Ovary (tissue), 9 donors: ENCODE data around the gene LMTK2. TPM values are rescaled to one million over a fixed set of nuclear protein-coding genes. Genes with fewer than 3 reads are reported as not detected.

Experiments
- DNase-seq, 5 donors: peaks; one replicate each; pipeline ENCODE4 v3.0.0-alpha.2; 2019 to 2020
- H3K27ac ChIP-seq, 2 donors: fragments of 200-600 bp; one replicate each; pipeline versions ENCODE4 v1.5.1 to v1.8.0; 2019 to 2022
- H3K27me3 ChIP-seq: fragments of 200-600 bp; one replicate; pipeline ENCODE4 v1.8.0; 2022
- H3K36me3 ChIP-seq: fragments of 200-600 bp; sonication (generic); one replicate; pipeline ENCODE4 v1.5.1; 2019
- H3K4me1 ChIP-seq: one replicate; pipeline ENCODE4 v1.8.1; 2013; ENCODE audit warnings: mild to moderate bottlenecking, moderate library complexity; ENCODE audit not compliant: insufficient read depth
- H3K4me3 ChIP-seq: fragments of 200-600 bp; sonication (generic); one replicate; pipeline ENCODE4 v1.5.1; 2017
- H3K9me3 ChIP-seq, 2 donors: fragments of 200-600 bp in 1 of 2; sonication (generic) in 1 of 2; one replicate each; pipeline versions ENCODE4 v1.5.1 to v1.8.1; 2013 to 2019; ENCODE audit warnings: mild to moderate bottlenecking in 1 of 2, moderate library complexity in 1 of 2
- CTCF ChIP-seq, 3 donors: fragments of 450-650 bp in 2 of 3; fragments of 200-600 bp in 1 of 3; IDR thresholded peaks; one replicate each; pipeline versions ENCODE4 v1.5.1 to v1.8.0; 2016 to 2022; ENCODE audit warnings: antibody characterized with exemption in 3 of 3, mild to moderate bottlenecking in 1 of 3
- EP300 ChIP-seq: sonication (generic); formaldehyde crosslinking; IDR thresholded peaks from one replicate; pipeline ENCODE4 v1.6.1; 2017; ENCODE audit warnings: antibody characterized with exemption
- POLR2A ChIP-seq: fragments of 450-650 bp; IDR thresholded peaks from one replicate; pipeline ENCODE4 v1.6.1; 2017; ENCODE audit warnings: antibody characterized with exemption, mild to moderate bottlenecking, moderate library complexity
- WGBS, 3 donors: extraction: QIAGEN DNeasy Blood & Tissue Kit in 1 of 3; methylation state at CpG; one replicate each; pipeline versions ENCODE4 v1.1.5 to v1.1.7; 2013 to 2017; 5-methylcytosine and 5-hydroxymethylcytosine counted together
- intact Hi-C, 4 donors: fragments of 100-400 bp; cut with DNase I; formaldehyde crosslinking; loops; one replicate each; pipeline versions ENCODE4 v1.11.0 to v1.15.1; 2022 to 2023
- polyA plus RNA-seq, 2 donors: library from polyadenylated mRNA; stranded (reverse); fragments of 200-250 nt in 1 of 2; fragments of 350-450 nt in 1 of 2; fragmentation: Illumina TruSeq in 1 of 2; extraction: RNeasy Lipid Tissue Mini Kit (QIAGEN cat#74804) in 1 of 2; gene quantifications; one replicate each; pipeline ENCODE4 v1.2.3, GENCODE V29; 2013 to 2014
- total RNA-seq, 7 donors: library from RNA; depleted of rRNA in 2 of 7; stranded (reverse); fragments of >200 nt in 2 of 7; fragmentation: NEBNext Ultra II Directional in 3 of 7; extraction: Animal tissue kit (Norgen Biotek cat#: 25700) in 3 of 7; gene quantifications; one replicate each; pipeline versions ENCODE4 v1.1.0 to v1.2.4, GENCODE V29; 2016 to 2023
- donor health status: DM: no; HTN: no; CAD: no; lungs with moderate emphysema.
- donor health status: DM: no; HTN: no; CAD: no.
- donor health status: Bipolar disorder and iron deficiency.
- donor health status: DM: yes; HTN: yes; CAD: no.
- donor health status: DM: no; HTN: no; CAD: no.
- donor health status: DM: yes; HTN: yes; CAD: no.

Gene LMTK2
- total and polyA plus RNA-seq, 9 donors, result 4.4 to 17.1 (median 12.8) TPM

DNA sequence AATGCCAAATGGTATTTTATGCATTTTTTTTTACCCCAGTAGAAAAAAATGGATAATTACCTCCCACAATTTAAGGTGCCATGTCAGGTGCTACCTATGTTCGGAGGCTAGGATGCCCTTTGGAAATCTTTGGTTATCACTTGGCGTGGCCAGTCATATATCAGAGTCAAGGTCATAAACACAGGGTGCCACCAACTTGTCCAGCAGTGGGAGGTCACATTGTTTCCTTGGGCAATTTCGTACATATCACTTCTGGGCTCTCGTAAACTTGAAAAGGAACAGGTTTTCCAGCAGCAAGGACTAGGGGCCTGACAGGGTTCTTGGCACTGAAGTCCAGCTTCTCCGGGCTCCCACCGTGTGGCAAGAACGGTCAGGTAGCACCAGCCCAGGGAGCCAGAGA is 56.6 kb downstream of the LMTK2 start:
- DNase-seq, result no peak
- H3K4me1 ChIP-seq, result peaks cover 5% of the 10 kb centered on the region
- no peak overlapping the region for H3K4me3 ChIP-seq
- H3K27me3 ChIP-seq, result no peaks in the 10 kb centered on the region
- no peaks in the 10 kb centered on the region for H3K36me3 ChIP-seq
- 78 to 80% (median 78%) methylated on average over 7 of the region's 7 CpGs for WGBS, 3 donors
- TF ChIP-seq CTCF (IDR thresholded peaks at IDR 0.05) (no peak), EP300 (no peak), POLR2A (no peak)
- intact Hi-C loops, result loop anchor here in 1 of 4 donors (10.0 kb wide), 1 partner anchor 138 kb away; no protein-coding TSS in a partner anchor
- no peaks in the 10 kb centered on the region for H3K9me3 ChIP-seq
- H3K27ac ChIP-seq, result no peak overlapping the region

DNA sequence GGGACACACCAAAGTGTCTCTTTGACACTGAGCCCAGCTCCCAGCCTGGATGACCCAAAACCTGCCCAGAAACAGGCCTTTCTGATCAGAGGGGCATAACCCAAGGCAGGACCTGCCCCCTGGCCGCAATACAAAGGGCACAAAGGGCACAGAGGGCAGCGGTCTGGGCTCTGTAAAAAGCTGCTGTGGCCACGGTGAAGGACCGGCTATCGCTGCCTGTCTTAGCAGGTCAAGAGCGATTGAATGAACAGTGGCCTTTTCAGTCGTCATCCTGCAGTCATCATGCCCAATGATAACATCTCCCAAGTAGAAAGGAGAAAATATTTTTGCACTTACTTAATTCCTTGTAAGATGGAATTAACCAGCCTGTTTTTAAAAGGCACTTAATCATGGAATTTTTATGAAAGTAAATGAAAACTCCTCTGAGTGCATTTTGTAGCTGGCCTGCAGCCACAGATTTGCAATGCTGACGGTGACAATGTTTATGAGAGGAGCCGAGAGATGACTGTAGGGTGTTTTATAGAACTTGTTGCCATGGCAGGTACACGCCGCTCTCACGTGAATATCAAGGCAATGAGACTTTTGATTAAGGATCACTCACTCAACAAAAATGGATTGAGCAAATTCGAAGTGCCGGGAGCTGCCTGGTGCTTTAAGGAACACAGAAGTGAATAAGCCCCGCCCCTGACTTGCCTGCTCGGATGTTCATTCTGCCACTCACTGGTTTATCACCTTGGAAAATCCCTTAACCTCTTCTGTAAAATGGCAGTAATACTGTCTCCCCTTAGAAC is 57.2 kb downstream of the LMTK2 start:
- intact Hi-C loops, result loop anchor here in 1 of 4 donors (10.0 kb wide), 1 partner anchor 139 kb away; no protein-coding TSS in a partner anchor
- Histone ChIP-seq H3K36me3 (no peaks in the 10 kb centered on the region), H3K27ac (no peak overlapping the region), H3K9me3 (no peaks in the 10 kb centered on the region), H3K27me3 (no peaks in the 10 kb centered on the region), H3K4me3 (no peak overlapping the region), H3K4me1 (peaks cover 5% of the 10 kb centered on the region)
- WGBS, 3 donors, result 75 to 82% (median 79%) methylated on average over 16 of the region's 16 CpGs
- DNase-seq, result no peak
- no peak for TF ChIP-seq POLR2A

DNA sequence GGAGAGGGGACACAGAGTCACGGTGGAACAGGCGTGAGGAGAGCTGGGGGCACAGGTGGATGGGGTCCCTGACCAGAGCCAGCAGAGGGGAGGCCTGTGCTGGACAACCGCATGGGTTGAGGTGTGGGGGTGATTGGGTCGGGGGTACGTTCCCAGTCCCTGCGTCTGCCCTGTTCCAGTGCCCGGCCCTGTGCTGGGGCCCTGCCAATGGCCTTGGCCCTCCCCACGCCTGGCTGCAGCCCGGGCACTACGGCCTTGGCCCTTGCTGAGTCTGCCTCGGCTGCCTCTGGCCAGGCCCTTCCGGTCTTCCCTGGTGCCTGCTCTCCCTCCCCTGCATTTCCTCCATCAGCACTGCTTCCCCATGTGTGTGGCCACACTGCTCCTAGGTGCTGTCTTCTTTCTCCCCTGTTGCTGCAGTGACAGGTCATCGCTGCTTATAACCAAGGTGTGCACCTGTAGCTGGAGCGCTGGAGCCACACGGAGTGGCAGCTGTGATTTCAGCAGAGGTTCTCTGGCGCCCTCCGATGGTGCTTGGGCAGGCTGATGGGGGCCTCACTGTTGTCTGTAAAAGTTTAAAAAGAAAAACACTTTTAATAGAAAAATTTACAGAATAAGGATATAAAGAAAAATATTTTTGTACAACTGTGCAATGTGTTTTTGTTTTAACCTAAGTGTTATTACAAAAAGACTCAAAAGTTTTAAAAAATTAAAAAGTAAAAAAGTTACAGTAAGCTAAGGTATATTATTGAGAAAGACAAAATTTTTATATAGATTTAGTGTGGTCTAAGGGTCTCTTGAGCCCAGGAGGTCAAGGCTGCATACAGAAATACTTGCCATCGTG is 59.4 kb downstream of the LMTK2 start:
- no peaks in the 10 kb centered on the region for H3K9me3 ChIP-seq
- intact Hi-C loops, result loop anchor here (5.0 to 10.0 kb wide), 4 partner anchors 59 to 144 kb away; partner anchors contain the start of gene LMTK2 (in 3 of the 4)
- DNase-seq, result peak; percentile 31 to 63 (median 53)
- no peaks in the 10 kb centered on the region for H3K27me3 ChIP-seq
- no peak overlapping the region for H3K4me3 ChIP-seq
- TF ChIP-seq POLR2A, result no peak
- no peak for TF ChIP-seq EP300
- peak in 1 of 3 donors; percentile 14 for TF ChIP-seq CTCF (IDR thresholded peaks at IDR 0.05)
- 42 to 60% (median 43%) methylated on average over 16 to 18 of the region's 18 CpGs for WGBS, 3 donors
- H3K27ac ChIP-seq, result no peak overlapping the region
- H3K4me1 ChIP-seq, result peaks cover 5% of the 10 kb centered on the region
- H3K36me3 ChIP-seq, result no peaks in the 10 kb centered on the region

DNA sequence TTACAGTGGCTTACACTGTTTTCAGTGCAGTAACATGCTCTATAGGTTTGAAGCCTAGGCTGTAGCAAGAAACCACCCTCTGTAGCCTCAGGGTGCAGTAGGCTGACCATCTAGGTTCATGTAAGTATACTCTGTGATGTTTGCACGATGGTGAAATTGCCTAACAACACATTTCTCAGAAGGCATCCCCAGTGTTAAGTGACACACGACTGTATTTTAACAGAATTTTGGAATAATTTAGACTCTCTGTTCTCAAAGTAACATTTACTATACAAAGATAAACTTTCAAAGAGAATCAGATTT is 60.0 kb downstream of the LMTK2 start:
- TF ChIP-seq CTCF (IDR thresholded peaks at IDR 0.05) (no peak), EP300 (no peak), POLR2A (no peak)
- intact Hi-C loops, result loop anchor here (5.0 to 10.0 kb wide), 4 partner anchors 59 to 144 kb away; partner anchors contain the start of gene LMTK2 (in 3 of the 4)
- Histone ChIP-seq H3K9me3 (no peaks in the 10 kb centered on the region), H3K27me3 (no peaks in the 10 kb centered on the region), H3K36me3 (no peaks in the 10 kb centered on the region), H3K4me3 (no peak overlapping the region), H3K4me1 (peaks cover 5% of the 10 kb centered on the region), H3K27ac (no peak overlapping the region)
- WGBS, 3 donors, result 81 to 84% (median 83%) methylated on average over 2 of the region's 2 CpGs
- DNase-seq, result no peak
